NCI-H2227 treated with DMSO at 0.1 percent for 48 hours (cell line): ENCODE data around the gene SCAMP5.

Source experiments
- DNase-seq: peaks from one replicate; lab custom pipeline; 2025; lab: John Stamatoyannopoulos, UW

The SCAMP5 gene

GRCh38 chr15:74977599-74977998 is 17.8 kb upstream of the SCAMP5 start:
- DNase-seq, result no peak

- no peak for DNase-seq
Observed at GRCh38 chr15:74978077-74978476, 17.3 kb upstream of the SCAMP5 start.

GRCh38 chr15:74978503-74978902 is 16.9 kb upstream of the SCAMP5 start:
- no peak for DNase-seq

GRCh38 chr15:74982183-74982582 is 13.2 kb upstream of the SCAMP5 start:
- DNase-seq, result no peak

GRCh38 chr15:74983725-74984231 is 11.6 kb upstream of the SCAMP5 start:
- no peak for DNase-seq

GRCh38 chr15:74988007-74988800 is 7.2 kb upstream of the SCAMP5 start:
- DNase-seq, result no peak

- DNase-seq, result no peak
Observed at GRCh38 chr15:74989527-74989926, 5.8 kb upstream of the SCAMP5 start.

GRCh38 chr15:74992619-74993018 is 2.7 kb upstream of the SCAMP5 start:
- DNase-seq, result no peak

- DNase-seq, result no peak
Observed at GRCh38 chr15:74994236-74994635, 1.1 kb upstream of the SCAMP5 start.

- no peak for DNase-seq
Observed at GRCh38 chr15:74994685-74995084, 678 bp upstream of the SCAMP5 start.

GRCh38 chr15:74995779-74996765 is 709 bp downstream of the SCAMP5 start:
- no peak for DNase-seq

- DNase-seq, result no peak
Observed at GRCh38 chr15:74997141-74997540, 1.8 kb downstream of the SCAMP5 start.

- DNase-seq, result no peak
Observed at GRCh38 chr15:74997543-74997942, 2.2 kb downstream of the SCAMP5 start.

- no peak for DNase-seq
Observed at GRCh38 chr15:75001310-75001709, 5.9 kb downstream of the SCAMP5 start.

- DNase-seq, result no peak
Observed at GRCh38 chr15:75002398-75002797, 7.0 kb downstream of the SCAMP5 start.

GRCh38 chr15:75007216-75007615 is 11.9 kb downstream of the SCAMP5 start:
- DNase-seq, result no peak

- DNase-seq, result no peak
Observed at GRCh38 chr15:75008221-75008625, 12.9 kb downstream of the SCAMP5 start.

- no peak for DNase-seq
Observed at GRCh38 chr15:75008629-75009326, 13.4 kb downstream of the SCAMP5 start.

- DNase-seq, result no peak
Observed at GRCh38 chr15:75016431-75016830, 21.1 kb downstream of the SCAMP5 start.

GRCh38 chr15:75019916-75020315 is 24.6 kb downstream of the SCAMP5 start:
- DNase-seq, result no peak

GRCh38 chr15:75021341-75021740 is 26.0 kb downstream of the SCAMP5 start:
- no peak for DNase-seq

GRCh38 chr15:75022783-75023180 is 27.4 kb downstream of the SCAMP5 start:
- no peak for DNase-seq
